Posterior cingulate gyrus (tissue), 11 donors: ENCODE data around the gene IRGC.

Source experiments
- DNase-seq, 10 donors: peaks; one replicate each; pipeline versions ENCODE4 v3.0.0 to v3.0.0-alpha.2; 2020 to 2021; ENCODE audit warnings: mixed read lengths in 3 of 10
- intact Hi-C: fragments of 100-400 bp; cut with DNase I; formaldehyde crosslinking; loops from one replicate; pipeline ENCODE4 v1.15.1; 2023

Gene IRGC

GRCh38 chr19:43688059-43688701 lies 27.7 kb upstream of the IRGC start:
- DNase-seq = no peak
- intact Hi-C loops = no loop called here

- DNase-seq = no peak
- intact Hi-C loops = no loop called here
These were observed 25.4 kb upstream of the IRGC start for GRCh38 chr19:43690444-43690843.

- intact Hi-C loops = no loop called here
- no peak for DNase-seq
These were observed 25.0 kb upstream of the IRGC start for GRCh38 chr19:43690890-43691289.

GRCh38 chr19:43691755-43692154 lies 24.1 kb upstream of the IRGC start:
- intact Hi-C loops = no loop called here
- no peak for DNase-seq

- intact Hi-C loops = no loop called here
These were observed 23.5 kb upstream of the IRGC start for GRCh38 chr19:43692385-43692784.

GRCh38 chr19:43692877-43693276 lies 23.0 kb upstream of the IRGC start:
- DNase-seq = no peak

More at GRCh38 chr19:43692385-43692784, 23.5 kb upstream of the IRGC start:
- DNase-seq = no peak

GRCh38 chr19:43694553-43694952 lies 21.3 kb upstream of the IRGC start:
- no peak for DNase-seq
- intact Hi-C loops = no loop called here

More at GRCh38 chr19:43692877-43693276, 23.0 kb upstream of the IRGC start:
- intact Hi-C loops = no loop called here

- DNase-seq = no peak
- intact Hi-C loops = no loop called here
These were observed 19.7 kb upstream of the IRGC start for GRCh38 chr19:43695985-43696704.

GRCh38 chr19:43697295-43697694 lies 18.6 kb upstream of the IRGC start:
- intact Hi-C loops = no loop called here
- DNase-seq = peak in 1 of 10 donors; percentile 6

GRCh38 chr19:43699506-43700394 lies 16.1 kb upstream of the IRGC start:
- DNase-seq = peak in 9 of 10 donors; percentile 13 to 90 (median 48)

GRCh38 chr19:43700395-43701000 lies 15.4 kb upstream of the IRGC start:
- intact Hi-C loops = no loop called here
- DNase-seq = peak in 7 of 10 donors; percentile 17 to 62 (median 27)

More at GRCh38 chr19:43699506-43700394, 16.1 kb upstream of the IRGC start:
- intact Hi-C loops = no loop called here

- DNase-seq = peak in 2 of 10 donors; percentile 47 to 56
- intact Hi-C loops = no loop called here
These were observed 11.7 kb upstream of the IRGC start for GRCh38 chr19:43704002-43704705.

- intact Hi-C loops = no loop called here
- DNase-seq = peak in 2 of 10 donors; percentile 8 to 13
These were observed 10.1 kb upstream of the IRGC start for GRCh38 chr19:43705729-43706128.

- intact Hi-C loops = no loop called here
- peak in 1 of 10 donors; percentile 28 for DNase-seq
These were observed 8.6 kb upstream of the IRGC start for GRCh38 chr19:43707158-43707712.

GRCh38 chr19:43708716-43709115 lies 7.2 kb upstream of the IRGC start:
- intact Hi-C loops = no loop called here
- peak in 1 of 10 donors; percentile 20 for DNase-seq

GRCh38 chr19:43711751-43712355 lies 4.0 kb upstream of the IRGC start:
- intact Hi-C loops = no loop called here
- DNase-seq = peak in 1 of 10 donors; percentile 54

- DNase-seq = no peak
- intact Hi-C loops = no loop called here
These were observed 2.7 kb upstream of the IRGC start for GRCh38 chr19:43713208-43713607.

- intact Hi-C loops = no loop called here
- DNase-seq = no peak
These were observed 2.9 kb downstream of the IRGC start for GRCh38 chr19:43718627-43719377.
